HL-60 (cell line): ENCODE results near the gene MYH9.

Source experiments
- TF ChIP-seq, protein P1 (sequence below): IDR thresholded peaks from one replicate; pipeline ENCODE4 v1.5.1; 2011; ENCODE audit warnings: low read length, control low read depth, inconsistent platforms; ENCODE audit not compliant: insufficient read depth
- TF ChIP-seq, protein P2 (sequence below): IDR thresholded peaks from 2 replicates; pipeline ENCODE4 v1.6.1; 2012; ENCODE audit warnings: low read depth; ENCODE audit not compliant: insufficient replicate concordance

DNA sequence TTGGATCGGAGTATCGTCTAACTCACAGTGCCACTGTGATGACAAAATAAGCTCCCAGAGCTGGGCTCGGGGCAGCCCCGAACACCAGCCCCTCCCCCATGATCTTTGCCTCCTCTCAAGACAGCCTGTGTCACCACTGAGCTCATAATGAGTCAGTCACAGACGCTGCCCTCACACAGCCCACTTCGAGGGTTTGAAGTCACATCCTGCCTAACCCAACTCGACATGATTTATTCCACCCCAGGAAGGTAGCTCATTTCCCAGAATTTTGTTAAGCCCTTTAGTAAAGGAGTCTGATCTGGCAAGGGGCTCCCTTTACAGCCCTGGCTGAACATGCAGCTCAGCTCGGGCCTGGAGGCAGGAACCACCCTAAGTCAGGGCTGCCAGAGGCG, 22.8 kb downstream of the MYH9 start:
- TF ChIP-seq, protein P1, sequence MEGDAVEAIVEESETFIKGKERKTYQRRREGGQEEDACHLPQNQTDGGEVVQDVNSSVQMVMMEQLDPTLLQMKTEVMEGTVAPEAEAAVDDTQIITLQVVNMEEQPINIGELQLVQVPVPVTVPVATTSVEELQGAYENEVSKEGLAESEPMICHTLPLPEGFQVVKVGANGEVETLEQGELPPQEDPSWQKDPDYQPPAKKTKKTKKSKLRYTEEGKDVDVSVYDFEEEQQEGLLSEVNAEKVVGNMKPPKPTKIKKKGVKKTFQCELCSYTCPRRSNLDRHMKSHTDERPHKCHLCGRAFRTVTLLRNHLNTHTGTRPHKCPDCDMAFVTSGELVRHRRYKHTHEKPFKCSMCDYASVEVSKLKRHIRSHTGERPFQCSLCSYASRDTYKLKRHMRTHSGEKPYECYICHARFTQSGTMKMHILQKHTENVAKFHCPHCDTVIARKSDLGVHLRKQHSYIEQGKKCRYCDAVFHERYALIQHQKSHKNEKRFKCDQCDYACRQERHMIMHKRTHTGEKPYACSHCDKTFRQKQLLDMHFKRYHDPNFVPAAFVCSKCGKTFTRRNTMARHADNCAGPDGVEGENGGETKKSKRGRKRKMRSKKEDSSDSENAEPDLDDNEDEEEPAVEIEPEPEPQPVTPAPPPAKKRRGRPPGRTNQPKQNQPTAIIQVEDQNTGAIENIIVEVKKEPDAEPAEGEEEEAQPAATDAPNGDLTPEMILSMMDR = no peak
- TF ChIP-seq, protein P2, sequence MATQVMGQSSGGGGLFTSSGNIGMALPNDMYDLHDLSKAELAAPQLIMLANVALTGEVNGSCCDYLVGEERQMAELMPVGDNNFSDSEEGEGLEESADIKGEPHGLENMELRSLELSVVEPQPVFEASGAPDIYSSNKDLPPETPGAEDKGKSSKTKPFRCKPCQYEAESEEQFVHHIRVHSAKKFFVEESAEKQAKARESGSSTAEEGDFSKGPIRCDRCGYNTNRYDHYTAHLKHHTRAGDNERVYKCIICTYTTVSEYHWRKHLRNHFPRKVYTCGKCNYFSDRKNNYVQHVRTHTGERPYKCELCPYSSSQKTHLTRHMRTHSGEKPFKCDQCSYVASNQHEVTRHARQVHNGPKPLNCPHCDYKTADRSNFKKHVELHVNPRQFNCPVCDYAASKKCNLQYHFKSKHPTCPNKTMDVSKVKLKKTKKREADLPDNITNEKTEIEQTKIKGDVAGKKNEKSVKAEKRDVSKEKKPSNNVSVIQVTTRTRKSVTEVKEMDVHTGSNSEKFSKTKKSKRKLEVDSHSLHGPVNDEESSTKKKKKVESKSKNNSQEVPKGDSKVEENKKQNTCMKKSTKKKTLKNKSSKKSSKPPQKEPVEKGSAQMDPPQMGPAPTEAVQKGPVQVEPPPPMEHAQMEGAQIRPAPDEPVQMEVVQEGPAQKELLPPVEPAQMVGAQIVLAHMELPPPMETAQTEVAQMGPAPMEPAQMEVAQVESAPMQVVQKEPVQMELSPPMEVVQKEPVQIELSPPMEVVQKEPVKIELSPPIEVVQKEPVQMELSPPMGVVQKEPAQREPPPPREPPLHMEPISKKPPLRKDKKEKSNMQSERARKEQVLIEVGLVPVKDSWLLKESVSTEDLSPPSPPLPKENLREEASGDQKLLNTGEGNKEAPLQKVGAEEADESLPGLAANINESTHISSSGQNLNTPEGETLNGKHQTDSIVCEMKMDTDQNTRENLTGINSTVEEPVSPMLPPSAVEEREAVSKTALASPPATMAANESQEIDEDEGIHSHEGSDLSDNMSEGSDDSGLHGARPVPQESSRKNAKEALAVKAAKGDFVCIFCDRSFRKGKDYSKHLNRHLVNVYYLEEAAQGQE = no peak
